Measurements from ENCODE around the gene STK4. TPM values are rescaled to one million over a fixed set of nuclear protein-coding genes. Genes with fewer than 3 reads are reported as not detected.

STK4 gene
- total and polyA plus RNA-seq, 12 donors, result 7.1 to 39.3 (median 28.0) TPM

- Histone ChIP-seq H3K4me1 (replicated peaks in 1 of 2) (no peaks in the 10 kb centered on the region), H3K4me3 (no peak overlapping the region), H3K36me3 (replicated peaks in 1 of 2) (peaks cover 0 to 3% of the 10 kb centered on the region in 2 donors), H3K27me3 (no peaks in the 10 kb centered on the region), H3K9me3 (replicated peaks in 1 of 3) (no peaks in the 10 kb centered on the region), H3K27ac (no peak overlapping the region)
- intact Hi-C loops (cut with DNase I), result no loop called here
- TF ChIP-seq CTCF (IDR thresholded peaks at IDR 0.05) (no peak), POLR2A (IDR thresholded peaks at IDR 0.05) (no peak)
- no peak for DNase-seq
- WGBS, 4 donors, result 97% methylated on average over 3 of the region's 3 CpGs
Measured at GRCh38 chr20:44918342-44918741, 48.0 kb upstream of the STK4 start.

- TF ChIP-seq POLR2A (IDR thresholded peaks at IDR 0.05), result no peak
- TF ChIP-seq CTCF (IDR thresholded peaks at IDR 0.05), result no peak
- H3K9me3 ChIP-seq (replicated peaks in 1 of 3), result no peaks in the 10 kb centered on the region
- intact Hi-C loops (cut with DNase I), result no loop called here
- no peak for DNase-seq
- H3K4me3 ChIP-seq, result no peak overlapping the region
- no peaks in the 10 kb centered on the region for H3K4me1 ChIP-seq (replicated peaks in 1 of 2)
- 95 to 99% (median 97%) methylated on average over 10 of the region's 10 CpGs for WGBS, 4 donors
- H3K36me3 ChIP-seq (replicated peaks in 1 of 2), result peaks cover 0 to 3% of the 10 kb centered on the region in 2 donors
- H3K27ac ChIP-seq, result no peak overlapping the region
- H3K27me3 ChIP-seq, result no peaks in the 10 kb centered on the region
Measured at GRCh38 chr20:44918761-44919160, 47.6 kb upstream of the STK4 start.

- intact Hi-C loops (cut with DNase I), result no loop called here
- Histone ChIP-seq H3K4me1 (replicated peaks in 1 of 2) (no peaks in the 10 kb centered on the region), H3K4me3 (no peak overlapping the region), H3K27ac (no peak overlapping the region), H3K36me3 (replicated peaks in 1 of 2) (peaks cover 0 to 3% of the 10 kb centered on the region in 2 donors), H3K27me3 (no peaks in the 10 kb centered on the region), H3K9me3 (replicated peaks in 1 of 3) (no peaks in the 10 kb centered on the region)
- no peak for TF ChIP-seq POLR2A (IDR thresholded peaks at IDR 0.05)
- no peak for TF ChIP-seq CTCF (IDR thresholded peaks at IDR 0.05)
- WGBS, 4 donors, result 96 to 99% (median 97%) methylated on average over 11 to 14 of the region's 14 CpGs
- DNase-seq, result no peak
Measured at GRCh38 chr20:44921447-44921846, 44.9 kb upstream of the STK4 start.

GRCh38 chr20:44924541-44924940 is 41.8 kb upstream of the STK4 start:
- TF ChIP-seq POLR2A (IDR thresholded peaks at IDR 0.05), result no peak
- TF ChIP-seq CTCF (IDR thresholded peaks at IDR 0.05), result no peak
- H3K27ac ChIP-seq, result no peak overlapping the region
- H3K27me3 ChIP-seq, result no peaks in the 10 kb centered on the region
- H3K9me3 ChIP-seq (replicated peaks in 1 of 3), result no peaks in the 10 kb centered on the region
- intact Hi-C loops (cut with DNase I), result no loop called here
- DNase-seq, result peak in 1 of 7 donors; percentile 23
- H3K36me3 ChIP-seq (replicated peaks in 1 of 2), result peaks cover 0 to 3% of the 10 kb centered on the region in 2 donors
- 82 to 95% (median 91%) methylated on average over 4 of the region's 4 CpGs for WGBS, 4 donors
- no peak overlapping the region for H3K4me3 ChIP-seq
- H3K4me1 ChIP-seq (replicated peaks in 1 of 2), result no peaks in the 10 kb centered on the region

Measured in adrenal gland (tissue), 12 donors.